VCaP (cell line): ENCODE measurements around the gene UBXN2A.

Source experiments
- H3K27ac ChIP-seq: fragments of 450-650 bp; 2 replicates; pipeline ENCODE4 v1.5.1; 2017
- CTCF ChIP-seq: fragments of 450-650 bp; conservative IDR thresholded peaks from 2 replicates; pipeline ENCODE4 v1.5.1; 2017; ENCODE audit warnings: mild to moderate bottlenecking, moderate library complexity

The UBXN2A gene

GRCh38 chr2:23926290-23926749, 13.9 kb upstream of the UBXN2A start:
- TF ChIP-seq CTCF, result no peak
- H3K27ac ChIP-seq, result peak overlapping the region; percentile 97

- peak; percentile 94 for TF ChIP-seq CTCF
- H3K27ac ChIP-seq, result peak within 1 kb of the TSS; percentile 97
These were observed 13.3 kb upstream of the UBXN2A start, which contains the start of gene ATAD2B for GRCh38 chr2:23926750-23927571. Gene ATAD2B, minus strand, starts transcription at chr2:23927123. Its CDS starts 353 bp downstream, at chr2:23926770.

GRCh38 chr2:23934259-23934658, 6.0 kb upstream of the UBXN2A start:
- no peak for TF ChIP-seq CTCF
- H3K27ac ChIP-seq, result no peak overlapping the region

GRCh38 chr2:23940718-23941620, 706 bp downstream of the UBXN2A start:
- TF ChIP-seq CTCF, result no peak
- H3K27ac ChIP-seq, result peak overlapping the region; percentile 87

DNA sequence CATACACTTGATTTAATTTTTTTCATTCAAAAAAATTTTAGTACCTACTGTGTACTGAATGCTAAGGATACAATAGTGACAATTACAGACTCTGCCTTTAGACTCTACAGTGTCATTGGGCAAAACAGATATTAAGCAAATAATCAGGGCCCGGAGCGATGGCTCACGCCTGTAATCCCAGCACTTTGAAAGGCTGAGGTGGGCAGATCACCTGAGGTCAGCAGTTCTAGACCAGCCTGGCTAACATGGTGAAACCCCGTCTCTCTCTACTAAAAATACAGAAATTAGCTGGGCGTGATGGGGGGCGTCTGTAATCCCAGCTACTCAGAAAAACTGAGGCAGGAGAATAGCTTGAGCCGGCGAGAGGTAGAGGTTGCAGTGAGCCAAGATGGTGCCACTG, 1.4 kb downstream of the UBXN2A start:
- peak overlapping the region; percentile 87 for H3K27ac ChIP-seq
- TF ChIP-seq CTCF, result no peak

DNA sequence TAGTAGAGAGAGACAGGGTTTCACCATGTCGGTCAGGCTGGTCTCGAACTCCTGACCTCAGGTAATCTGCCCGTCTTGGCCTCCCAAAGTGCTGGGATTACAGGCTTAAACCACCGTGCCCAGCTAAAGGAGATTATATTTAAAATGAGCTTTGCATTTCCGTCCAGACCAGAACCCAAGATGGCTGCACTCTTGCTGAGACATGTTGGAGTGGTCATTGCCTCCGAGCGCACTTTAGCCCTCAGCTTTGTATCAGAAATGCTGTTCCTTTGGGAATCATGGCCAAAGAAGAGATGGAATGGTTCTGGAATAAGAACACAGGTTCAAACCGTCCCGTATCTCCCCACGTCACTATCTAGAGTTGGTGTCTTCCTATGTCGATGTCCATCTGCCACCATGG, 3.4 kb downstream of the UBXN2A start:
- no peak overlapping the region for H3K27ac ChIP-seq
- no peak for TF ChIP-seq CTCF

DNA sequence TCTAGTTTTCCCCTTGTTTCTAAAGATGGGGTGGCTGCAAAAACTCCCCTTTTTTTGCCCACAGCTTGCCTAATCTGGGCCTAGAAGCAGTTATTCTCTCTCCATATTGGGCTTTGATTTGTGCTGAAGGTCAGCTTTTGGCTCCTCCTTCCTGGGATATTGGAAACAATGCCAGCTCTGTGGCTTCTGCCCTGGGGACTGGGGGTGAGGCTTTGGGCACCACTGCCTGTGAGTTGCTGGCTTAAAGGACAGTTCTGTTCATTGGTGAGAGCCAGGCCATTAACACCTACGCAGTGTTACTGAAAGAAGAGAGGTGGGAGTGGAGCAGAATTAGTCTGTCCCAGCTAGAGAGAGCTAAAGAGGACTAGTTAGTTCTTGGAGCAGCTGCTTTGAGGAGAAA, 4.3 kb downstream of the UBXN2A start:
- H3K27ac ChIP-seq, result no peak overlapping the region
- TF ChIP-seq CTCF, result no peak
